Right atrium auricular region (tissue), 2 donors: Measurements from ENCODE around the gene ARHGEF38. TPM values are rescaled to one million over a fixed set of nuclear protein-coding genes. Genes with fewer than 3 reads are reported as not detected.

Experiments used
- DNase-seq: peaks from one replicate; pipeline ENCODE4 v3.0.0-alpha.2; 2019; ENCODE audit warnings: low spot score
- H3K27ac ChIP-seq, 2 donors: fragments of 200-600 bp; sonication (generic); 1 replicate in 1 of 2; 2 replicates in 1 of 2; pipeline ENCODE4 v1.5.1; 2016 to 2019
- H3K27me3 ChIP-seq, 2 donors: fragments of 200-600 bp; sonication (generic); one replicate each; pipeline versions ENCODE4 v1.5.1 to v1.6.0; 2017 to 2019
- H3K36me3 ChIP-seq: fragments of 200-600 bp; sonication (generic); one replicate; pipeline ENCODE4 v1.5.1; 2016
- H3K4me1 ChIP-seq, 2 donors: fragments of 200-600 bp; sonication (generic); one replicate each; pipeline versions ENCODE4 v1.5.1 to v1.6.0; 2017 to 2019
- H3K4me3 ChIP-seq, 2 donors: fragments of 200-600 bp; sonication (generic); 1 replicate in 1 of 2; 2 replicates in 1 of 2; pipeline ENCODE4 v1.5.1; 2017 to 2019; ENCODE audit warnings: mild to moderate bottlenecking in 1 of 2, moderate library complexity in 1 of 2
- H3K9me3 ChIP-seq, 2 donors: fragments of 200-600 bp; sonication (generic); one replicate each; pipeline ENCODE4 v1.5.1; 2019
- CTCF ChIP-seq, 2 donors: fragments of 200-600 bp; sonication (generic); IDR thresholded peaks; one replicate each; pipeline ENCODE4 v1.5.1; 2019; ENCODE audit warnings: antibody characterized with exemption in 2 of 2
- total RNA-seq, 2 donors: library from RNA; depleted of rRNA; stranded (reverse); fragments of >200 nt; gene quantifications; one replicate each; pipeline ENCODE4 v1.1.0, GENCODE V29; 2016

The ARHGEF38 gene
- total RNA-seq, result not detected

GRCh38 chr4:105551965-105552746 lies at the start of gene ARHGEF38:
TSS of gene ARHGEF38 (plus strand) at chr4:105552620. CDS start at chr4:105552766, 146 bp downstream.
- no peak within 1 kb of the TSS for H3K27ac ChIP-seq
- H3K36me3 ChIP-seq, result no peaks in the 10 kb centered on the region
- no peak for DNase-seq
- H3K9me3 ChIP-seq, result no peaks in the 10 kb centered on the region
- H3K27me3 ChIP-seq, result no peaks in the 10 kb centered on the region
- H3K4me3 ChIP-seq, result no peak within 1 kb of the TSS
- no peaks in the 10 kb centered on the region for H3K4me1 ChIP-seq
- no peak for TF ChIP-seq CTCF (IDR thresholded peaks at IDR 0.05)

GRCh38 chr4:105503484-105503883 lies 48.9 kb upstream of the ARHGEF38 start:
- TF ChIP-seq CTCF (IDR thresholded peaks at IDR 0.05), result no peak
- Histone ChIP-seq H3K4me3 (no peak overlapping the region), H3K9me3 (no peaks in the 10 kb centered on the region), H3K4me1 (no peaks in the 10 kb centered on the region), H3K27me3 (no peaks in the 10 kb centered on the region), H3K27ac (no peak overlapping the region), H3K36me3 (no peaks in the 10 kb centered on the region)
- no peak for DNase-seq

- no peaks in the 10 kb centered on the region for H3K4me1 ChIP-seq
- H3K27me3 ChIP-seq, result no peaks in the 10 kb centered on the region
- DNase-seq, result no peak
- no peak overlapping the region for H3K4me3 ChIP-seq
- H3K36me3 ChIP-seq, result no peaks in the 10 kb centered on the region
- no peak overlapping the region for H3K27ac ChIP-seq
- no peaks in the 10 kb centered on the region for H3K9me3 ChIP-seq
- TF ChIP-seq CTCF (IDR thresholded peaks at IDR 0.05), result no peak
These were observed 47.7 kb upstream of the ARHGEF38 start for GRCh38 chr4:105504744-105505143.

- Histone ChIP-seq H3K27ac (no peak overlapping the region), H3K9me3 (no peaks in the 10 kb centered on the region), H3K4me1 (no peaks in the 10 kb centered on the region), H3K27me3 (no peaks in the 10 kb centered on the region), H3K36me3 (no peaks in the 10 kb centered on the region), H3K4me3 (no peak overlapping the region)
- no peak for TF ChIP-seq CTCF (IDR thresholded peaks at IDR 0.05)
- no peak for DNase-seq
These were observed 43.1 kb upstream of the ARHGEF38 start for GRCh38 chr4:105509291-105509690.

- Histone ChIP-seq H3K27me3 (no peaks in the 10 kb centered on the region), H3K36me3 (no peaks in the 10 kb centered on the region), H3K4me1 (no peaks in the 10 kb centered on the region), H3K4me3 (no peak overlapping the region), H3K9me3 (no peaks in the 10 kb centered on the region), H3K27ac (no peak overlapping the region)
- TF ChIP-seq CTCF (IDR thresholded peaks at IDR 0.05), result no peak
- no peak for DNase-seq
These were observed 42.7 kb upstream of the ARHGEF38 start for GRCh38 chr4:105509714-105510113.

GRCh38 chr4:105510245-105510644 lies 42.2 kb upstream of the ARHGEF38 start:
- H3K4me3 ChIP-seq, result no peak overlapping the region
- H3K4me1 ChIP-seq, result no peaks in the 10 kb centered on the region
- H3K27ac ChIP-seq, result no peak overlapping the region
- DNase-seq, result no peak
- no peaks in the 10 kb centered on the region for H3K27me3 ChIP-seq
- no peaks in the 10 kb centered on the region for H3K36me3 ChIP-seq
- H3K9me3 ChIP-seq, result no peaks in the 10 kb centered on the region
- no peak for TF ChIP-seq CTCF (IDR thresholded peaks at IDR 0.05)
